Karpas-422 (cell line): ENCODE measurements around the gene C1orf21. TPM values are rescaled to one million over a fixed set of nuclear protein-coding genes. Genes with fewer than 3 reads are reported as not detected.

Experiments used
- DNase-seq: peaks from one replicate; pipeline ENCODE4 v3.0.0-alpha.2; 2015
- H2AFZ ChIP-seq: fragments of 200-600 bp; sonication (generic); 2 replicates; pipeline ENCODE4 v1.6.1; 2014; ENCODE audit warnings: antibody characterized with exemption, low read length, mixed read lengths
- H3K27ac ChIP-seq: fragments of 200-600 bp; sonication (generic); 2 replicates; pipeline ENCODE4 v1.5.1; 2014; ENCODE audit warnings: mild to moderate bottlenecking, low read length, moderate library complexity
- H3K27me3 ChIP-seq: fragments of 200-600 bp; sonication (generic); 2 replicates; pipeline ENCODE4 v1.6.1; 2014; ENCODE audit warnings: low read length, mixed read lengths
- H3K36me3 ChIP-seq: fragments of 200-600 bp; sonication (generic); 2 replicates; pipeline ENCODE4 v1.6.1; 2014; ENCODE audit warnings: low read length, mixed read lengths; ENCODE audit not compliant: insufficient read depth
- H3K4me1 ChIP-seq: fragments of 200-600 bp; sonication (generic); 2 replicates; pipeline ENCODE4 v1.6.1; 2014; ENCODE audit warnings: mild to moderate bottlenecking, low read length, mixed read lengths
- H3K4me2 ChIP-seq: fragments of 200-600 bp; sonication (generic); 2 replicates; pipeline ENCODE4 v1.6.1; 2014; ENCODE audit warnings: low read length, low read depth, mild to moderate bottlenecking; ENCODE audit not compliant: poor library complexity, severe bottlenecking
- H3K4me3 ChIP-seq: fragments of 200-600 bp; sonication (generic); 2 replicates; pipeline ENCODE4 v1.5.1; 2014; ENCODE audit warnings: mild to moderate bottlenecking, antibody characterized with exemption, low read length, mixed read lengths
- H3K79me2 ChIP-seq: fragments of 200-600 bp; sonication (generic); 2 replicates; pipeline ENCODE4 v1.6.1; 2014; ENCODE audit warnings: mild to moderate bottlenecking, low read length, mixed read lengths
- H3K9ac ChIP-seq: fragments of 200-600 bp; sonication (generic); 2 replicates; pipeline ENCODE4 v1.6.0; 2014; ENCODE audit warnings: low read length
- H3K9me2 ChIP-seq: fragments of 200-600 bp; sonication (generic), shearing (Covaris generic); replicated peaks from 2 replicates; pipeline ENCODE4 v1.6.0; 2014; ENCODE audit warnings: mild to moderate bottlenecking, low read length, moderate library complexity; ENCODE audit not compliant: insufficient read depth
- H3K9me3 ChIP-seq: fragments of 300-700, 200-600 bp; sonication (generic); 2 replicates; pipeline ENCODE4 v1.6.1; 2014; ENCODE audit warnings: low read length, mixed read lengths
- H4K20me1 ChIP-seq: fragments of 200-600 bp; sonication (generic); 2 replicates; pipeline ENCODE4 v1.6.1; 2014; ENCODE audit warnings: mild to moderate bottlenecking, antibody characterized with exemption, low read length, low read depth; ENCODE audit not compliant: insufficient read depth
- total RNA-seq: library from RNA; depleted of rRNA; stranded (reverse); fragments of >200 nt; shearing (Covaris generic); gene quantifications from 2 replicates; pipeline ENCODE4 v1.2.3, GENCODE V29; 2014; ENCODE audit warnings: low replicate concordance

Gene C1orf21
- total RNA-seq, 1 experiment from 2014 or later, result not detected

GRCh38 chr1:184493987-184494388 is 107.2 kb downstream of the C1orf21 start:
- H3K27ac ChIP-seq, result no peak overlapping the region
- H3K4me2 ChIP-seq, result no peak overlapping the region
- H3K79me2 ChIP-seq, result no peaks in the 10 kb centered on the region
- no peaks in the 10 kb centered on the region for H3K9me2 ChIP-seq
- H3K27me3 ChIP-seq, result no peaks in the 10 kb centered on the region
- H4K20me1 ChIP-seq, result no peaks in the 10 kb centered on the region
- no peaks in the 10 kb centered on the region for H3K36me3 ChIP-seq
- H3K9ac ChIP-seq, result no peak overlapping the region
- no peak for DNase-seq
- H3K4me3 ChIP-seq, result no peak overlapping the region
- H3K9me3 ChIP-seq, result no peaks in the 10 kb centered on the region
- H3K4me1 ChIP-seq, result no peaks in the 10 kb centered on the region
- no peak overlapping the region for H2AFZ ChIP-seq

GRCh38 chr1:184494929-184495328 is 108.1 kb downstream of the C1orf21 start:
- Histone ChIP-seq H3K9ac (no peak overlapping the region), H3K4me2 (no peak overlapping the region), H3K4me1 (no peaks in the 10 kb centered on the region), H3K36me3 (no peaks in the 10 kb centered on the region), H3K9me3 (no peaks in the 10 kb centered on the region), H3K9me2 (no peaks in the 10 kb centered on the region), H3K27ac (no peak overlapping the region), H2AFZ (no peak overlapping the region), H3K4me3 (no peak overlapping the region), H3K27me3 (no peaks in the 10 kb centered on the region), H4K20me1 (no peaks in the 10 kb centered on the region), H3K79me2 (no peaks in the 10 kb centered on the region)
- DNase-seq, result no peak

GRCh38 chr1:184497959-184498723 is 111.3 kb downstream of the C1orf21 start:
- H3K9me3 ChIP-seq, result no peaks in the 10 kb centered on the region
- H3K36me3 ChIP-seq, result no peaks in the 10 kb centered on the region
- H3K9me2 ChIP-seq, result no peaks in the 10 kb centered on the region
- no peaks in the 10 kb centered on the region for H3K27me3 ChIP-seq
- no peak overlapping the region for H2AFZ ChIP-seq
- H3K4me3 ChIP-seq, result no peak overlapping the region
- H3K27ac ChIP-seq, result no peak overlapping the region
- H3K4me2 ChIP-seq, result no peak overlapping the region
- H4K20me1 ChIP-seq, result no peaks in the 10 kb centered on the region
- H3K4me1 ChIP-seq, result no peaks in the 10 kb centered on the region
- H3K9ac ChIP-seq, result no peak overlapping the region
- H3K79me2 ChIP-seq, result no peaks in the 10 kb centered on the region
- no peak for DNase-seq

- Histone ChIP-seq H3K27ac (no peak overlapping the region), H3K36me3 (no peaks in the 10 kb centered on the region), H3K4me1 (no peaks in the 10 kb centered on the region), H3K9ac (no peak overlapping the region), H3K27me3 (no peaks in the 10 kb centered on the region), H2AFZ (no peak overlapping the region), H3K79me2 (no peaks in the 10 kb centered on the region), H3K4me2 (no peak overlapping the region), H4K20me1 (no peaks in the 10 kb centered on the region), H3K4me3 (no peak overlapping the region), H3K9me3 (no peaks in the 10 kb centered on the region), H3K9me2 (no peaks in the 10 kb centered on the region)
- DNase-seq, result no peak
Observed at GRCh38 chr1:184499616-184500015, 112.8 kb downstream of the C1orf21 start.

- Histone ChIP-seq H2AFZ (no peak overlapping the region), H3K9me3 (no peaks in the 10 kb centered on the region), H3K9ac (no peak overlapping the region), H3K27ac (no peak overlapping the region), H3K27me3 (no peaks in the 10 kb centered on the region), H3K36me3 (no peaks in the 10 kb centered on the region), H3K9me2 (no peaks in the 10 kb centered on the region), H3K79me2 (no peaks in the 10 kb centered on the region), H4K20me1 (no peaks in the 10 kb centered on the region), H3K4me3 (no peak overlapping the region), H3K4me1 (no peaks in the 10 kb centered on the region), H3K4me2 (no peak overlapping the region)
- DNase-seq, result no peak
Observed at GRCh38 chr1:184502161-184502560, 115.3 kb downstream of the C1orf21 start.

GRCh38 chr1:184503221-184503749 is 116.5 kb downstream of the C1orf21 start:
- Histone ChIP-seq H3K79me2 (no peaks in the 10 kb centered on the region), H3K27ac (no peak overlapping the region), H3K9me3 (no peaks in the 10 kb centered on the region), H2AFZ (no peak overlapping the region), H3K4me2 (no peak overlapping the region), H3K4me1 (no peaks in the 10 kb centered on the region), H3K36me3 (no peaks in the 10 kb centered on the region), H3K9ac (no peak overlapping the region), H4K20me1 (no peaks in the 10 kb centered on the region), H3K27me3 (no peaks in the 10 kb centered on the region), H3K4me3 (no peak overlapping the region), H3K9me2 (no peaks in the 10 kb centered on the region)
- no peak for DNase-seq

- Histone ChIP-seq H3K9me3 (no peaks in the 10 kb centered on the region), H3K27ac (no peak overlapping the region), H3K4me2 (no peak overlapping the region), H3K27me3 (no peaks in the 10 kb centered on the region), H3K36me3 (no peaks in the 10 kb centered on the region), H3K9me2 (no peaks in the 10 kb centered on the region), H3K79me2 (no peaks in the 10 kb centered on the region), H3K4me1 (no peaks in the 10 kb centered on the region), H4K20me1 (no peaks in the 10 kb centered on the region), H3K9ac (no peak overlapping the region), H3K4me3 (no peak overlapping the region), H2AFZ (no peak overlapping the region)
- DNase-seq, result no peak
Observed at GRCh38 chr1:184504040-184504954, 117.5 kb downstream of the C1orf21 start.

GRCh38 chr1:184504955-184505338 is 118.1 kb downstream of the C1orf21 start:
- Histone ChIP-seq H3K79me2 (no peaks in the 10 kb centered on the region), H3K9me2 (no peaks in the 10 kb centered on the region), H3K27me3 (no peaks in the 10 kb centered on the region), H3K4me3 (no peak overlapping the region), H3K4me2 (no peak overlapping the region), H3K36me3 (no peaks in the 10 kb centered on the region), H2AFZ (no peak overlapping the region), H3K9ac (no peak overlapping the region), H3K27ac (no peak overlapping the region), H3K9me3 (no peaks in the 10 kb centered on the region), H4K20me1 (no peaks in the 10 kb centered on the region), H3K4me1 (no peaks in the 10 kb centered on the region)
- no peak for DNase-seq
